Left lung (tissue), 10 donors: ENCODE results near the gene SETD2. TPM values are rescaled to one million over a fixed set of nuclear protein-coding genes. Genes with fewer than 3 reads are reported as not detected.

Experiments used
- ATAC-seq: fragments of 200-7000 bp; cut with Tn5 transposase; one replicate; pipeline ENCODE4 v1.9.1; 2020; ENCODE audit warnings: moderate library complexity
- DNase-seq, 4 donors: peaks; one replicate each; pipeline ENCODE4 v3.0.0-alpha.2; 2013 to 2020
- H3K27ac ChIP-seq, 2 donors: fragments of 200-600 bp; sonication (generic) in 1 of 2; one replicate each; pipeline versions ENCODE4 v1.5.0 to v1.8.0; 2020 to 2021
- H3K27me3 ChIP-seq, 2 donors: fragments of 200-600 bp; sonication (generic) in 1 of 2; one replicate each; pipeline versions ENCODE4 v1.5.0 to v1.8.0; 2020 to 2021
- H3K36me3 ChIP-seq, 2 donors: fragments of 200-600 bp; sonication (generic) in 1 of 2; one replicate each; pipeline versions ENCODE4 v1.5.0 to v1.8.0; 2020 to 2021
- H3K4me1 ChIP-seq, 2 donors: fragments of 200-600 bp; one replicate each; pipeline ENCODE4 v1.8.0; 2021
- H3K4me3 ChIP-seq, 2 donors: fragments of 200-600 bp; sonication (generic) in 1 of 2; one replicate each; pipeline versions ENCODE4 v1.5.0 to v1.8.0; 2020 to 2021; ENCODE audit warnings: mild to moderate bottlenecking in 1 of 2
- H3K9me3 ChIP-seq, 2 donors: fragments of 200-600 bp; sonication (generic) in 1 of 2; one replicate each; pipeline versions ENCODE4 v1.5.0 to v1.8.0; 2020 to 2021
- CTCF ChIP-seq, 2 donors: fragments of 200-600 bp; sonication (generic) in 1 of 2; IDR thresholded peaks; one replicate each; pipeline versions ENCODE4 v1.5.0 to v1.8.0; 2021; ENCODE audit warnings: antibody characterized with exemption in 2 of 2
- intact Hi-C, 2 donors: fragments of 100-400 bp; cut with DNase I; formaldehyde crosslinking; loops; one replicate each; pipeline versions ENCODE4 v1.11.2 to v1.14.2; 2022
- polyA plus RNA-seq, 6 donors: library from polyadenylated mRNA; unstranded; fragments of 120-200 nt; gene quantifications; one replicate each; pipeline ENCODE4 v1.2.1, GENCODE V29; 2013; ENCODE audit not compliant: insufficient read length in 6 of 6
- total RNA-seq, 2 donors: library from RNA; stranded (reverse); fragmentation: NEBNext Ultra II Directional; extraction: Animal tissue kit (Norgen Biotek cat#: 25700); gene quantifications; one replicate each; pipeline ENCODE4 v1.2.1, GENCODE V29; 2021
- donor health status: DM: no; HTN: yes; CAD: no.
- donor health status: DM: no; HTN: no; CAD: no.

Gene SETD2
- total and polyA plus RNA-seq, 8 donors: 40.1 to 68.9 (median 60.0) TPM

GRCh38 chr3:47109393-47109792, 54.5 kb downstream of the SETD2 start:
- DNase-seq (no peak), ATAC-seq (no peak)
- Histone ChIP-seq H3K36me3 (peaks cover 0 to 56% of the 10 kb centered on the region in 2 donors), H3K27ac (no peak overlapping the region), H3K9me3 (no peaks in the 10 kb centered on the region), H3K4me3 (no peak overlapping the region), H3K4me1 (peaks cover 0 to 8% of the 10 kb centered on the region in 2 donors), H3K27me3 (no peaks in the 10 kb centered on the region)
- intact Hi-C loops: no loop called here
- no peak for TF ChIP-seq CTCF (IDR thresholded peaks at IDR 0.05)

GRCh38 chr3:47108546-47108945, 55.4 kb downstream of the SETD2 start:
- Histone ChIP-seq H3K9me3 (no peaks in the 10 kb centered on the region), H3K4me1 (peaks cover 0 to 8% of the 10 kb centered on the region in 2 donors), H3K27ac (no peak overlapping the region), H3K36me3 (peaks cover 0 to 52% of the 10 kb centered on the region in 2 donors), H3K4me3 (no peak overlapping the region), H3K27me3 (no peaks in the 10 kb centered on the region)
- intact Hi-C loops: no loop called here
- DNase-seq (no peak), ATAC-seq (no peak)
- TF ChIP-seq CTCF (IDR thresholded peaks at IDR 0.05): no peak

GRCh38 chr3:47104259-47104658, 59.7 kb downstream of the SETD2 start:
- Histone ChIP-seq H3K27ac (no peak overlapping the region), H3K27me3 (no peaks in the 10 kb centered on the region), H3K4me1 (no peaks in the 10 kb centered on the region), H3K9me3 (no peaks in the 10 kb centered on the region), H3K4me3 (no peak overlapping the region), H3K36me3 (peaks cover 0 to 54% of the 10 kb centered on the region in 2 donors)
- DNase-seq: no peak
- ATAC-seq: no peak
- intact Hi-C loops: no loop called here
- TF ChIP-seq CTCF (IDR thresholded peaks at IDR 0.05): no peak

DNA sequence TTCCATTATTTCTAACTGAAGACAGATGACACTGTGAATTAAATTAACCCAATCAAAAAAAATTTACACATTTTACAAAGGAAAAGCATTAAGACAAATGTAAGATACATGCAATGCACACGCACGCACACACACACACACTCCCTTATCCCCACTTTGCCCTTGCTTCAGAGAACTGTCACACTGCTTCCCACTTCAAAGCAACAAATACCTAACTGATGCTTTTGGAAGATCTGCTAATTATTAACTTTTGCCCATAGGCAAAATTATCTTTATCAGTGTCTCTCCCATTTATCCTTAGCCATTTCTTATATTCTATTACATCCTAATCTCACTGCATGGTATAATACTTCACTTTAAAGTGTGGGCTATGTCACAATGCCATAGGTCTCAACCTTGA, 60.3 kb downstream of the SETD2 start:
- Histone ChIP-seq H3K4me1 (no peaks in the 10 kb centered on the region), H3K27me3 (no peaks in the 10 kb centered on the region), H3K27ac (no peak overlapping the region), H3K9me3 (no peaks in the 10 kb centered on the region), H3K36me3 (peaks cover 0 to 60% of the 10 kb centered on the region in 2 donors), H3K4me3 (no peak overlapping the region)
- ATAC-seq: no peak
- DNase-seq: no peak
- intact Hi-C loops: no loop called here
- no peak for TF ChIP-seq CTCF (IDR thresholded peaks at IDR 0.05)

- intact Hi-C loops: no loop called here
- no peak overlapping the region for H3K27ac ChIP-seq
- no peaks in the 10 kb centered on the region for H3K27me3 ChIP-seq
- no peak for TF ChIP-seq CTCF (IDR thresholded peaks at IDR 0.05)
- H3K36me3 ChIP-seq: peaks cover 0 to 73% of the 10 kb centered on the region in 2 donors
- H3K4me1 ChIP-seq: no peaks in the 10 kb centered on the region
- no peak for DNase-seq
- H3K9me3 ChIP-seq: no peaks in the 10 kb centered on the region
- ATAC-seq: no peak
- no peak overlapping the region for H3K4me3 ChIP-seq
Observed at GRCh38 chr3:47102081-47102600, 61.8 kb downstream of the SETD2 start.
